IPS-18a (cell line): Measurements from ENCODE around the gene HOXC10.

Source experiments
- H3K27ac ChIP-seq: one replicate; pipeline ENCODE4 v1.5.1; 2013; ENCODE audit warnings: low read length
- H3K27me3 ChIP-seq: one replicate; pipeline ENCODE4 v1.6.1; 2013; ENCODE audit warnings: mild to moderate bottlenecking, low read length; ENCODE audit not compliant: control insufficient read depth, insufficient read depth
- H3K36me3 ChIP-seq: one replicate; pipeline ENCODE4 v1.6.1; 2013; ENCODE audit warnings: low read depth, low read length; ENCODE audit not compliant: control insufficient read depth
- H3K4me1 ChIP-seq: one replicate; pipeline ENCODE4 v1.6.1; 2013; ENCODE audit warnings: low read depth, low read length; ENCODE audit not compliant: control insufficient read depth
- H3K4me3 ChIP-seq: one replicate; pipeline ENCODE4 v1.5.1; 2013; ENCODE audit warnings: low read length
- H3K9ac ChIP-seq: one replicate; pipeline ENCODE4 v1.6.1; 2013; ENCODE audit warnings: mild to moderate bottlenecking, low read length, moderate library complexity
- H3K9me3 ChIP-seq: one replicate; pipeline ENCODE4 v1.6.1; 2013; ENCODE audit warnings: low read depth, low read length; ENCODE audit not compliant: control insufficient read depth

Gene HOXC10

DNA sequence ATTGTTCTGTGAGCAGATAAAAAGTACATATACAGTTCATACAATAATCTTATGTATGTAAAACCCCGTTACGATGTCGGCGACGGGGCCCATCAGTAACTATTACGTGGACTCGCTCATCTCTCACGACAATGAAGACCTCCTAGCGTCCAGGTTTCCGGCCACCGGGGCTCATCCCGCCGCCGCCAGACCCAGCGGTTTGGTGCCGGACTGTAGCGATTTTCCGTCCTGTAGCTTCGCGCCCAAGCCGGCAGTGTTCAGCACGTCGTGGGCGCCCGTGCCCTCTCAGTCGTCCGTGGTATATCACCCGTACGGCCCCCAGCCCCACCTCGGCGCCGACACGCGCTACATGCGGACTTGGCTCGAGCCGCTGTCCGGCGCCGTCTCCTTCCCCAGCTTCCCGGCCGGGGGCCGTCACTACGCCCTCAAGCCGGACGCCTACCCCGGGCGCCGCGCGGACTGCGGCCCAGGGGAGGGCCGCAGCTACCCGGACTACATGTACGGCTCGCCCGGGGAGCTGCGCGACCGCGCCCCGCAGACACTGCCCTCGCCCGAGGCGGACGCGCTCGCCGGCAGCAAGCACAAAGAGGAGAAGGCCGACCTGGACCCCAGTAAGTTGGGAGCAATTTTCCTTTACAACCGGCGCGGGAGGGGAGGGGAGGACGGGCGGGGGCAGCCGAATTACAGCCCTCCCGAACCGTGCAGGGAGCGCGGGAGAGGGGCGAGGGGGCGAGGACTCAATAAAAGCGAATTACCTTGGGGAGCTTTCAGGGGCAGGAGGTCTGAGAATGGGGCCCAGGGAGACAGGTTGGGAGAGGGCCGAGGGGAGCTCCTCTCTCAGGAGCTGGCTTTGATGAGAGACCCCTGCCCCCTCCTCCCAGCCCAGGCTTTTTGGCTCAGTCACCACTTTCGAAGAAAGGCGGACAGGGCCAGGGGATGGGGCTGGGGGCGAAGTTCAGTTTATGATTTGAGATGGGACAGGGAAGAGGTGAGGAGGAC lies 15.5 kb downstream of the HOXC10 start, which contains the start of gene HOXC9:
HOXC9 (plus strand) TSS at position 46 of the 999 bp plus-strand sequence; CDS start at position 74, 28 bp downstream.
- H3K27me3 ChIP-seq, result peaks cover 100% of the 10 kb centered on the region
- H3K27ac ChIP-seq, result no peak within 1 kb of the TSS
- peaks cover 4% of the 10 kb centered on the region for H3K4me1 ChIP-seq
- H3K9me3 ChIP-seq, result no peaks in the 10 kb centered on the region
- no peaks in the 10 kb centered on the region for H3K36me3 ChIP-seq
- no peak within 1 kb of the TSS for H3K9ac ChIP-seq
- H3K4me3 ChIP-seq, result peak within 1 kb of the TSS; percentile 35

DNA sequence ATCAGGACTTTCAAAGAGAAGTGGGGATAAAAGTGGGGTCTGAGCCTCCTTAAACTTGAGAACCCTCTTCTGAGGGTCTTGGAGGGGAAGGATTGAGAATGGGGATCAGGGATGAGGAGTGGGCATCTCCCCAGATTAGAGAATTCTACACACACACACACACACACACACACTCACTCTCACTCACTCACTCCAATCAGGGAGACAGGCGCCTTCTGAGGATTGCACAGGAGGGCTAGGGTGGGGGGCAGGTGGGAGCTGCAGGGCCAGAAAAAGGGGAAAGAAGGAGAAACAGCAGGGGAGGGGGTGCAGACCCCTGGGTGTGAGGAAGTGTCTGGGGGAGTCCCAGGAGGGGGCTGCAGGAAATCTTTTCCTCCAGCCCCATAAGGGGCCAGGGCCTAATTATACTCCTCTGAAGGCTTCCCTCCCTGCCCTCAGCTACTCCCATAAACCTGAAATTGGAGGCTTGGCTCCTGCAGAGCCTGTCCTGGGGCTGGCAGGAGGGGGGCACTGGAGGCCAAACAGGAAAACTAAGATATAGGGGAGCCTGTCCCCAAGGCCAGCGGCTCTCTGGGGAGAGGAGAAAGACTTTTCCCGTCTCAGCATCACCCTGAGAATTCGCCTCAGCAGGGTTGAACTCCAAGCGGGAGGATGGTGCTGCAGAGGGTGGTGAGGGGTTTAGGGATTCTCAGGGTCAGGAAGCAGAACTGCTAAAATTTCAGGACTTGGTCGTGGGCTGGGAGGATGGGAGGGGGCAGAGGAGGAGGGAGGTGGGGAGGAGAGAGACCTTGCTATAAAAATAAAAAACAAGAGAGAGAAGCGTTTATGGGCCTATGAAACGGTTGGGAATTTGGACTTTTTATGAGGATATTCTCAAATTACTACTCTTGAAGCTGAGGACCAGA lies 16.6 kb downstream of the HOXC10 start:
- Histone ChIP-seq H3K4me1 (no peaks in the 10 kb centered on the region), H3K27ac (no peak overlapping the region), H3K9me3 (no peaks in the 10 kb centered on the region), H3K4me3 (no peak overlapping the region), H3K27me3 (peaks cover 100% of the 10 kb centered on the region), H3K36me3 (no peaks in the 10 kb centered on the region), H3K9ac (no peak overlapping the region)

DNA sequence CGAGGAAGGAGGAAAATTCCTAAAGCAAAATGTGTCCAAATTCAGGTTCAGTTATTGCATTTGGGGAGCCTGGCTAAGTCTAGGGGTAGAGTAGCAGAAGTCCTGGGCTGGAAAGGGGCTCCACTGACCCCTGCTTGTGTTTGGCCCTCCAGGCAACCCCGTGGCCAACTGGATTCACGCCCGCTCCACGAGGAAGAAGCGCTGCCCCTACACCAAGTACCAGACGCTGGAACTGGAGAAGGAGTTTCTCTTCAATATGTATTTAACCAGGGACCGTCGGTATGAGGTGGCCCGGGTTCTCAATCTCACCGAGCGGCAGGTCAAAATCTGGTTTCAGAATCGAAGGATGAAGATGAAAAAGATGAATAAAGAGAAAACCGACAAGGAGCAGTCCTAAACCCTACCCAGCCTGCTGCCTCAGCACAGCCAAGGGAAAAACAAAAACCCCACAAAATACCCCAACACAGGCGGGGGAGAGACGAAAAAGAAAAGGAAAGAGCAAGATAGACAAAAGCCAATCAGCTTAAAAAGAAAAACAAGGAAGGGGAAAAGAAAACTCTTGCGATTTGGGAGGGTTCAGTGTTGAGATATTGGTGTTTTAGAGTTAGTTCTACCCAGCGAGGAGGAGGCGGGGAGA lies 17.4 kb downstream of the HOXC10 start:
- no peak overlapping the region for H3K9ac ChIP-seq
- H3K27me3 ChIP-seq, result peaks cover 100% of the 10 kb centered on the region
- no peak overlapping the region for H3K4me3 ChIP-seq
- H3K36me3 ChIP-seq, result no peaks in the 10 kb centered on the region
- H3K4me1 ChIP-seq, result no peaks in the 10 kb centered on the region
- no peak overlapping the region for H3K27ac ChIP-seq
- H3K9me3 ChIP-seq, result no peaks in the 10 kb centered on the region

GRCh38 chr12:54002915-54003389 lies 18.0 kb downstream of the HOXC10 start:
- Histone ChIP-seq H3K9me3 (no peaks in the 10 kb centered on the region), H3K9ac (no peak overlapping the region), H3K36me3 (no peaks in the 10 kb centered on the region), H3K4me1 (no peaks in the 10 kb centered on the region), H3K4me3 (no peak overlapping the region), H3K27me3 (peaks cover 100% of the 10 kb centered on the region), H3K27ac (no peak overlapping the region)

GRCh38 chr12:54003625-54004024 lies 18.7 kb downstream of the HOXC10 start:
- H3K4me1 ChIP-seq, result no peaks in the 10 kb centered on the region
- no peak overlapping the region for H3K4me3 ChIP-seq
- H3K27ac ChIP-seq, result no peak overlapping the region
- no peaks in the 10 kb centered on the region for H3K36me3 ChIP-seq
- H3K9me3 ChIP-seq, result no peaks in the 10 kb centered on the region
- no peak overlapping the region for H3K9ac ChIP-seq
- H3K27me3 ChIP-seq, result peaks cover 100% of the 10 kb centered on the region

- H3K4me1 ChIP-seq, result peaks cover 1% of the 10 kb centered on the region
Observed at GRCh38 chr12:54004063-54004840, 19.3 kb downstream of the HOXC10 start.

GRCh38 chr12:54004841-54005530 lies 20.0 kb downstream of the HOXC10 start:
- Histone ChIP-seq H3K27ac (no peak overlapping the region), H3K27me3 (peaks cover 100% of the 10 kb centered on the region), H3K36me3 (no peaks in the 10 kb centered on the region), H3K9ac (no peak overlapping the region), H3K4me3 (no peak overlapping the region), H3K4me1 (peaks cover 4% of the 10 kb centered on the region), H3K9me3 (no peaks in the 10 kb centered on the region)

More at GRCh38 chr12:54004063-54004840, 19.3 kb downstream of the HOXC10 start:
- H3K27me3 ChIP-seq, result peaks cover 100% of the 10 kb centered on the region
- H3K9me3 ChIP-seq, result no peaks in the 10 kb centered on the region
- no peaks in the 10 kb centered on the region for H3K36me3 ChIP-seq
- no peak overlapping the region for H3K4me3 ChIP-seq
- no peak overlapping the region for H3K9ac ChIP-seq
- H3K27ac ChIP-seq, result no peak overlapping the region

DNA sequence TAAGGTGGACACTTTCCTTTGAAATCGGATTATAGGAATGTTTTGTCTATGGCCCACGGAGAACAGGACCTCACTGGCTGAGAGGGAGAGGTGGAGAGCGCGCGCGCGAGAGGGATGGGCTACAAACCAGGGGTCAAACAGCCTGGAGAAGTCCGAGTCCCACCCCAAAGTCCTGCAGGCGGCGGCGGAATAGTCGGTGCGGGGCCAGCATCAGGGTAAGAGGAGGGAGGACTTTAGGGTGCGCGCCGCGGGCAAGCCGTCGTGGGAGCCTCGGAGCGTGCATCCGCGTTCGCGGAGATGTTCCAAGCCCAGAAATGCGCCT lies 20.5 kb downstream of the HOXC10 start:
- H3K27me3 ChIP-seq, result peaks cover 100% of the 10 kb centered on the region
- no peak overlapping the region for H3K27ac ChIP-seq
- H3K4me3 ChIP-seq, result no peak overlapping the region
- no peaks in the 10 kb centered on the region for H3K9me3 ChIP-seq
- H3K9ac ChIP-seq, result no peak overlapping the region
- H3K4me1 ChIP-seq, result peaks cover 4% of the 10 kb centered on the region
- no peaks in the 10 kb centered on the region for H3K36me3 ChIP-seq

DNA sequence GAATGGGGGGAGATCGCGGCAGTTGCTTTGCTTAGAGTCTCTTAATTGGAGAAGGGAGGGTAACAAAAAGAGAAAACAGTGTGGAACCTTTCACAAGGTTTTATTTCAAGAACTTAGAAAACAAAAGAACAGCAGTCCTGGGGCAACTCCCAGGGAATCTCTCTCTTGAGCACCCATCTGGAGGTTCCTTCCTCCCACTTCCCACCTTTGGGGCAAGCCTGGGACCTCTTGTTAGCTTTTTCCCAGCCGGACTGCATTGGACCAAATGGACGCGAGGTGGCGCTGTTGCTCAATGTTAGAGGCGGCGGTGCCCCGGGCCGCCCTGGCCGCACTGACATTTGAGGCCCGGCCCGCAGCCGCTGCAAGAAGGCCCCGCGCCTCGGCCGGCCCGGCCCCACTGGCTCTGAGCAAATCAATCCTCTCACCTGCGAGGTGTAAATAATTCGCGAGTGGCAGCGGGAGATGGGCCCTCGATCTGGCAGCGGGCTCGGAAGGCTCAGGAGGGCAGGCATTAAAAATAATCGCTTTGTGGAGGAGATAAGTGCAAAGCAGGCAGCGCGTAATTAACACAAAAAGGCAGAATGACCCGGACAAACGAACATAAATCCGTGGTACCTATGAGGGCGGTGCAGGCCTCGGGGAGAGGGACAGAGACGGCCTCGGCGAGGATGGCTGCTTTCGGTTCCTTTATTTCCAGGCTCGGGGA lies 21.1 kb downstream of the HOXC10 start:
- H3K27me3 ChIP-seq, result peaks cover 100% of the 10 kb centered on the region
- H3K36me3 ChIP-seq, result no peaks in the 10 kb centered on the region
- H3K9ac ChIP-seq, result no peak overlapping the region
- H3K9me3 ChIP-seq, result no peaks in the 10 kb centered on the region
- H3K4me3 ChIP-seq, result no peak overlapping the region
- peaks cover 4% of the 10 kb centered on the region for H3K4me1 ChIP-seq
- H3K27ac ChIP-seq, result no peak overlapping the region
